ENCODE data around the gene SH3BGRL3. TPM values are rescaled to one million over a fixed set of nuclear protein-coding genes. Genes with fewer than 3 reads are reported as not detected.
A peak's percentile ranks its signal among the peaks of the same experiment; 100 is the strongest.

The SH3BGRL3 gene
- total RNA-seq, 1 donor from 2014 or later = 4.2 TPM

GRCh38 chr1:26259005-26259404 lies 20.9 kb upstream of the SH3BGRL3 start:
- Histone ChIP-seq H3K27ac (ENCODE audit: low read depth, low read length) (peak overlapping the region; percentile 89), H3K9ac (ENCODE audit: low read depth in 1 of 3, low read length in 3 of 3) (peak overlapping the region in 1 of 3 donors; percentile 27), H3K36me3 (ENCODE audit: control insufficient read depth in 3 of 3, insufficient read depth in 3 of 3, low read length in 3 of 3) (peaks cover 41 to 55% (median 47%) of the 10 kb centered on the region in 3 donors), H3K4me3 (ENCODE audit: low read length in 3 of 3) (no peak overlapping the region), H3K27me3 (ENCODE audit: control insufficient read depth in 3 of 3, insufficient read depth in 3 of 3, low read length in 3 of 3) (no peaks in the 10 kb centered on the region), H3K9me3 (ENCODE audit: control insufficient read depth in 3 of 3, low read length in 3 of 3) (no peaks in the 10 kb centered on the region), H3K4me1 (ENCODE audit: control insufficient read depth in 3 of 3, insufficient read depth in 3 of 3, low read length in 3 of 3) (peaks cover 11 to 27% (median 16%) of the 10 kb centered on the region in 3 donors)

GRCh38 chr1:26259578-26259977 lies 20.3 kb upstream of the SH3BGRL3 start:
- no peak overlapping the region for H3K9ac ChIP-seq (ENCODE audit: low read depth in 1 of 3, low read length in 3 of 3)
- peaks cover 44 to 60% (median 50%) of the 10 kb centered on the region in 3 donors for H3K36me3 ChIP-seq (ENCODE audit: control insufficient read depth in 3 of 3, insufficient read depth in 3 of 3, low read length in 3 of 3)
- peak overlapping the region; percentile 11 for H3K27ac ChIP-seq (ENCODE audit: low read depth, low read length)
- H3K4me3 ChIP-seq (ENCODE audit: low read length in 3 of 3) = no peak overlapping the region
- H3K9me3 ChIP-seq (ENCODE audit: control insufficient read depth in 3 of 3, low read length in 3 of 3) = no peaks in the 10 kb centered on the region
- no peaks in the 10 kb centered on the region for H3K27me3 ChIP-seq (ENCODE audit: control insufficient read depth in 3 of 3, insufficient read depth in 3 of 3, low read length in 3 of 3)
- H3K4me1 ChIP-seq (ENCODE audit: control insufficient read depth in 3 of 3, insufficient read depth in 3 of 3, low read length in 3 of 3) = peaks cover 11 to 27% (median 15%) of the 10 kb centered on the region in 3 donors

- Histone ChIP-seq H3K4me1 (ENCODE audit: control insufficient read depth in 3 of 3, insufficient read depth in 3 of 3, low read length in 3 of 3) (peaks cover 6 to 24% (median 6%) of the 10 kb centered on the region in 3 donors), H3K4me3 (ENCODE audit: low read length in 3 of 3) (no peak overlapping the region), H3K9me3 (ENCODE audit: control insufficient read depth in 3 of 3, low read length in 3 of 3) (no peaks in the 10 kb centered on the region), H3K36me3 (ENCODE audit: control insufficient read depth in 3 of 3, insufficient read depth in 3 of 3, low read length in 3 of 3) (peaks cover 35 to 67% (median 56%) of the 10 kb centered on the region in 3 donors), H3K9ac (ENCODE audit: low read depth in 1 of 3, low read length in 3 of 3) (no peak overlapping the region), H3K27me3 (ENCODE audit: control insufficient read depth in 3 of 3, insufficient read depth in 3 of 3, low read length in 3 of 3) (no peaks in the 10 kb centered on the region), H3K27ac (ENCODE audit: low read depth, low read length) (no peak overlapping the region)
Measured at GRCh38 chr1:26263212-26263611, 16.7 kb upstream of the SH3BGRL3 start.

- Histone ChIP-seq H3K27ac (ENCODE audit: low read depth, low read length) (no peak overlapping the region), H3K9me3 (ENCODE audit: control insufficient read depth in 3 of 3, low read length in 3 of 3) (no peaks in the 10 kb centered on the region), H3K36me3 (ENCODE audit: control insufficient read depth in 3 of 3, insufficient read depth in 3 of 3, low read length in 3 of 3) (peaks cover 36 to 70% (median 54%) of the 10 kb centered on the region in 3 donors), H3K27me3 (ENCODE audit: control insufficient read depth in 3 of 3, insufficient read depth in 3 of 3, low read length in 3 of 3) (no peaks in the 10 kb centered on the region), H3K9ac (ENCODE audit: low read depth in 1 of 3, low read length in 3 of 3) (no peak overlapping the region), H3K4me1 (ENCODE audit: control insufficient read depth in 3 of 3, insufficient read depth in 3 of 3, low read length in 3 of 3) (peaks cover 3 to 19% (median 9%) of the 10 kb centered on the region in 3 donors), H3K4me3 (ENCODE audit: low read length in 3 of 3) (no peak overlapping the region)
Measured at GRCh38 chr1:26265405-26265804, 14.5 kb upstream of the SH3BGRL3 start.

- peaks cover 3 to 23% (median 9%) of the 10 kb centered on the region in 3 donors for H3K4me1 ChIP-seq (ENCODE audit: control insufficient read depth in 3 of 3, insufficient read depth in 3 of 3, low read length in 3 of 3)
- no peaks in the 10 kb centered on the region for H3K9me3 ChIP-seq (ENCODE audit: control insufficient read depth in 3 of 3, low read length in 3 of 3)
- no peak overlapping the region for H3K9ac ChIP-seq (ENCODE audit: low read depth in 1 of 3, low read length in 3 of 3)
- no peaks in the 10 kb centered on the region for H3K27me3 ChIP-seq (ENCODE audit: control insufficient read depth in 3 of 3, insufficient read depth in 3 of 3, low read length in 3 of 3)
- H3K27ac ChIP-seq (ENCODE audit: low read depth, low read length) = no peak overlapping the region
- peaks cover 40 to 72% (median 64%) of the 10 kb centered on the region in 3 donors for H3K36me3 ChIP-seq (ENCODE audit: control insufficient read depth in 3 of 3, insufficient read depth in 3 of 3, low read length in 3 of 3)
- H3K4me3 ChIP-seq (ENCODE audit: low read length in 3 of 3) = no peak overlapping the region
Measured at GRCh38 chr1:26268290-26269197, 11.3 kb upstream of the SH3BGRL3 start.

- Histone ChIP-seq H3K9ac (ENCODE audit: low read depth in 1 of 3, low read length in 3 of 3) (no peak overlapping the region), H3K4me3 (ENCODE audit: low read length in 3 of 3) (no peak overlapping the region), H3K27me3 (ENCODE audit: control insufficient read depth in 3 of 3, insufficient read depth in 3 of 3, low read length in 3 of 3) (no peaks in the 10 kb centered on the region), H3K4me1 (ENCODE audit: control insufficient read depth in 3 of 3, insufficient read depth in 3 of 3, low read length in 3 of 3) (peaks cover 3 to 26% (median 9%) of the 10 kb centered on the region in 3 donors), H3K9me3 (ENCODE audit: control insufficient read depth in 3 of 3, low read length in 3 of 3) (no peaks in the 10 kb centered on the region), H3K36me3 (ENCODE audit: control insufficient read depth in 3 of 3, insufficient read depth in 3 of 3, low read length in 3 of 3) (peaks cover 40 to 71% (median 60%) of the 10 kb centered on the region in 3 donors), H3K27ac (ENCODE audit: low read depth, low read length) (no peak overlapping the region)
Measured at GRCh38 chr1:26269198-26269550, 10.7 kb upstream of the SH3BGRL3 start.

GRCh38 chr1:26274801-26275425 lies 5.0 kb upstream of the SH3BGRL3 start:
- Histone ChIP-seq H3K4me3 (ENCODE audit: low read length in 3 of 3) (no peak overlapping the region), H3K27ac (ENCODE audit: low read depth, low read length) (peak overlapping the region; percentile 56), H3K36me3 (ENCODE audit: control insufficient read depth in 3 of 3, insufficient read depth in 3 of 3, low read length in 3 of 3) (peaks cover 57 to 75% (median 58%) of the 10 kb centered on the region in 3 donors), H3K9ac (ENCODE audit: low read depth in 1 of 3, low read length in 3 of 3) (no peak overlapping the region), H3K9me3 (ENCODE audit: control insufficient read depth in 3 of 3, low read length in 3 of 3) (no peaks in the 10 kb centered on the region), H3K4me1 (ENCODE audit: control insufficient read depth in 3 of 3, insufficient read depth in 3 of 3, low read length in 3 of 3) (peaks cover 53 to 72% (median 55%) of the 10 kb centered on the region in 3 donors), H3K27me3 (ENCODE audit: control insufficient read depth in 3 of 3, insufficient read depth in 3 of 3, low read length in 3 of 3) (no peaks in the 10 kb centered on the region)

GRCh38 chr1:26275580-26276431 lies 4.1 kb upstream of the SH3BGRL3 start:
- peak overlapping the region; percentile 2 to 47 (median 7) for H3K9ac ChIP-seq (ENCODE audit: low read depth in 1 of 3, low read length in 3 of 3)
- H3K4me1 ChIP-seq (ENCODE audit: control insufficient read depth in 3 of 3, insufficient read depth in 3 of 3, low read length in 3 of 3) = peaks cover 53 to 68% (median 59%) of the 10 kb centered on the region in 3 donors
- peak overlapping the region; percentile 56 for H3K27ac ChIP-seq (ENCODE audit: low read depth, low read length)
- H3K9me3 ChIP-seq (ENCODE audit: control insufficient read depth in 3 of 3, low read length in 3 of 3) = no peaks in the 10 kb centered on the region
- peak overlapping the region in 1 of 3 donors; percentile 16 for H3K4me3 ChIP-seq (ENCODE audit: low read length in 3 of 3)
- no peaks in the 10 kb centered on the region for H3K27me3 ChIP-seq (ENCODE audit: control insufficient read depth in 3 of 3, insufficient read depth in 3 of 3, low read length in 3 of 3)
- peaks cover 50 to 67% (median 51%) of the 10 kb centered on the region in 3 donors for H3K36me3 ChIP-seq (ENCODE audit: control insufficient read depth in 3 of 3, insufficient read depth in 3 of 3, low read length in 3 of 3)

GRCh38 chr1:26276432-26276838 lies 3.5 kb upstream of the SH3BGRL3 start:
- no peaks in the 10 kb centered on the region for H3K9me3 ChIP-seq (ENCODE audit: control insufficient read depth in 3 of 3, low read length in 3 of 3)
- H3K27me3 ChIP-seq (ENCODE audit: control insufficient read depth in 3 of 3, insufficient read depth in 3 of 3, low read length in 3 of 3) = no peaks in the 10 kb centered on the region
- peak overlapping the region in 1 of 3 donors; percentile 47 for H3K9ac ChIP-seq (ENCODE audit: low read depth in 1 of 3, low read length in 3 of 3)
- peak overlapping the region in 1 of 3 donors; percentile 10 for H3K4me3 ChIP-seq (ENCODE audit: low read length in 3 of 3)
- peaks cover 58 to 71% (median 64%) of the 10 kb centered on the region in 3 donors for H3K4me1 ChIP-seq (ENCODE audit: control insufficient read depth in 3 of 3, insufficient read depth in 3 of 3, low read length in 3 of 3)
- H3K27ac ChIP-seq (ENCODE audit: low read depth, low read length) = peak overlapping the region; percentile 56
- H3K36me3 ChIP-seq (ENCODE audit: control insufficient read depth in 3 of 3, insufficient read depth in 3 of 3, low read length in 3 of 3) = peaks cover 47 to 67% (median 52%) of the 10 kb centered on the region in 3 donors

Measured in skeletal muscle tissue (tissue), 4 donors.